Cardiac muscle cell (in vitro differentiated cells and primary cell): ENCODE data around the gene SNCG. TPM values are rescaled to one million over a fixed set of nuclear protein-coding genes. Genes with fewer than 3 reads are reported as not detected.
A peak's percentile ranks its signal among the peaks of the same experiment; 100 is the strongest.

Experiments
- DNase-seq, 2 donors: peaks; one replicate each; pipeline versions ENCODE4 v3.0.0 to v3.0.0-alpha.2; 2010 to 2017; ENCODE audit warnings: low read depth in 1 of 2, low spot score in 1 of 2
- H3K27ac ChIP-seq: fragments of 200-600 bp; sonication (generic); 2 replicates; pipeline ENCODE4 v1.5.1; 2016
- H3K27me3 ChIP-seq: fragments of 200-600 bp; sonication (generic); 2 replicates; pipeline ENCODE4 v1.6.0; 2016; ENCODE audit warnings: control low read depth
- H3K36me3 ChIP-seq: fragments of 200-600 bp; sonication (generic); 2 replicates; pipeline ENCODE4 v1.5.1; 2016; ENCODE audit warnings: control low read depth
- H3K4me1 ChIP-seq: fragments of 200-600 bp; sonication (generic); 2 replicates; pipeline ENCODE4 v1.8.1; 2017; ENCODE audit warnings: low read depth, mild to moderate bottlenecking, mixed run types
- H3K4me3 ChIP-seq: fragments of 200-600 bp; sonication (generic); 2 replicates; pipeline ENCODE4 v1.5.1; 2016; ENCODE audit warnings: mild to moderate bottlenecking
- H3K9me3 ChIP-seq: fragments of 200-600 bp; sonication (generic); 2 replicates; pipeline ENCODE4 v1.5.1; 2017; ENCODE audit warnings: low read depth, mild to moderate bottlenecking, control low read depth
- CTCF ChIP-seq: IDR thresholded peaks from 2 replicates; pipeline ENCODE4 v1.5.1; 2012; ENCODE audit warnings: low read depth, mild to moderate bottlenecking, low read length
- polyA plus RNA-seq: library from polyadenylated mRNA; unstranded; fragments of >200 nt; fragmentation: Nextera tagmentation; extraction: Ambion mirVana; gene quantifications from 2 replicates; pipeline ENCODE4 v1.2.1, GENCODE V29; 2016
- total RNA-seq: library from RNA; depleted of rRNA; stranded (reverse); fragments of >200 nt; gene quantifications from 2 replicates; pipeline ENCODE4 v1.2.3, GENCODE V29; 2016

SNCG gene
- total and polyA plus RNA-seq, 2 experiments from 2014 or later: 4.7 to 7.9 TPM

GRCh38 chr10:86940677-86941076, 17.7 kb upstream of the SNCG start:
- TF ChIP-seq CTCF: no peak
- DNase-seq: no peak
- Histone ChIP-seq H3K9me3 (no peaks in the 10 kb centered on the region), H3K4me1 (no peaks in the 10 kb centered on the region), H3K27me3 (no peaks in the 10 kb centered on the region), H3K4me3 (no peak overlapping the region), H3K36me3 (no peaks in the 10 kb centered on the region), H3K27ac (no peak overlapping the region)

GRCh38 chr10:86941426-86941825, 17.0 kb upstream of the SNCG start:
- no peak for DNase-seq
- Histone ChIP-seq H3K4me1 (no peaks in the 10 kb centered on the region), H3K9me3 (no peaks in the 10 kb centered on the region), H3K27ac (no peak overlapping the region), H3K4me3 (no peak overlapping the region), H3K27me3 (no peaks in the 10 kb centered on the region), H3K36me3 (no peaks in the 10 kb centered on the region)
- TF ChIP-seq CTCF: no peak

- Histone ChIP-seq H3K36me3 (no peaks in the 10 kb centered on the region), H3K4me1 (no peaks in the 10 kb centered on the region), H3K9me3 (no peaks in the 10 kb centered on the region), H3K27ac (no peak overlapping the region), H3K27me3 (no peaks in the 10 kb centered on the region), H3K4me3 (no peak overlapping the region)
- TF ChIP-seq CTCF: no peak
- no peak for DNase-seq
Observed at GRCh38 chr10:86941991-86942421, 16.4 kb upstream of the SNCG start.

GRCh38 chr10:86942441-86943315, 15.7 kb upstream of the SNCG start:
- Histone ChIP-seq H3K4me3 (no peak overlapping the region), H3K27me3 (no peaks in the 10 kb centered on the region), H3K9me3 (no peaks in the 10 kb centered on the region), H3K27ac (no peak overlapping the region), H3K36me3 (no peaks in the 10 kb centered on the region), H3K4me1 (no peaks in the 10 kb centered on the region)
- DNase-seq: peak in 1 of 2 donors; percentile 57
- no peak for TF ChIP-seq CTCF

- TF ChIP-seq CTCF: no peak
- Histone ChIP-seq H3K4me1 (no peaks in the 10 kb centered on the region), H3K4me3 (no peak overlapping the region), H3K9me3 (no peaks in the 10 kb centered on the region), H3K36me3 (no peaks in the 10 kb centered on the region), H3K27ac (no peak overlapping the region), H3K27me3 (no peaks in the 10 kb centered on the region)
- DNase-seq: no peak
Observed at GRCh38 chr10:86943316-86944030, 14.9 kb upstream of the SNCG start.
